Measurements from ENCODE around the gene FAAP20. TPM values are rescaled to one million over a fixed set of nuclear protein-coding genes. Genes with fewer than 3 reads are reported as not detected.
A peak's percentile ranks its signal among the peaks of the same experiment; 100 is the strongest.

FAAP20 gene
- total and polyA plus RNA-seq, 9 of the 15 experiments (the other 6 are each of a cell fraction or from before 2014, with no cell fraction given), result 0.58 to 143 (median 9.9) TPM

DNA sequence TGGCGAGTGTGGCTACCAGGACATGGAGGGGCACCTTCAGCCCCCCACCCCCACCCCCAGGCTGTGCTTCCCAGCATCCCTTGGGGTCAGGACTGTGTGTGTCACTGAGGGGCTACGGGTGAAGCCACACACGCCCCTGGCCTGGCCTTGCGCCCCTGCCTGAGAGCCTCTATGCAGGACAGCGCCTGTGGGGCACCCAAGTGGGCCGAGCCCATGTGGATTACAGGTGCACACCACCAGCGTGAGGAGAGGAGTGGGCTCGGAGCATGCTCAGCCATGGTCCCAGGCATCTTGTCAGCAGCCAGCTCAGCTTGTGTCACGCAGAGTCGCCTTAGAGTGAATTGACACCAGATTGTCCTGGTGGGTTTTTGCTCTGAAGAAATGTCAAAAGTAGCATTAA is 27.9 kb downstream of the FAAP20 start:
- H3K9ac ChIP-seq (ENCODE audit: insufficient read depth in 1 of 2, low read depth in 2 of 2, low read length in 2 of 2), result no peak overlapping the region; a peak in 2 of 4 replicates
- no peak for ATAC-seq

DNA sequence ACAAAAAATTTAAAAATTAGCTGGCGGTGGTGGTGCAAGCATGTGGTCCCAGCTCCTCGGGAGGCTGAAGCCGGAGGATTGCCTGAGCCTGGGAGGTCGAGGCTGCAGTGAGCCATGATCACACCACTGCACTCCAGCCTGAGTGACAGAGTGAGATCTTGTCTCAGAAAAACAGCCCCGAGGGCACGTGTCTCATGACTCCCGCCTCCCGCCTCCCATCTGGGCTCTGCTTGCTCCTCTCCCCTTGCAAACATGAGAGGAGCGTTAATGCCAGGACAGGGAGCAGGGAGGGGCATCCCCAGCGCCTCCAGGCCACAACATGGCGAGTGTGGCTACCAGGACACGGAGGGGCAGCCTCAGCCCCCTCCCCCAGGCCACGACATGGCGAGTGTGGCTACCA is 28.3 kb downstream of the FAAP20 start:
- no peak for ATAC-seq
- peak overlapping the region in 1 of 2 experiments; percentile 72; a peak in 2 of 4 replicates for H3K9ac ChIP-seq (ENCODE audit: insufficient read depth in 1 of 2, low read depth in 2 of 2, low read length in 2 of 2)
- POLR2A ChIA-PET, result interaction anchor here (1.0 to 2.3 kb wide), 3 partner anchors 8 to 16 kb away, joined by 3 to 5 read pairs (median 3); no protein-coding TSS in a partner anchor
- BruUV-seq (replicated peaks), result no TSS peak
- peaks cover 10% of the 10 kb centered on the region for H3K9me3 ChIP-seq (replicated peaks; ENCODE audit: control insufficient read depth, insufficient read depth, low read depth, low read length)
- H3K4me3 ChIP-seq, result no peak overlapping the region
- no peak for FAIRE-seq
- intact Hi-C loops (cut with micrococcal nuclease), result no loop called here
- WGBS (ENCODE audit: insufficient coverage, low coverage, missing lambda C conversion rate), result 13% methylated on average over 12 of the region's 14 CpGs
- no peak overlapping the region for H3K4me2 ChIP-seq (ENCODE audit: insufficient read depth, low read length)
- H4K20me1 ChIP-seq (replicated peaks; ENCODE audit: control insufficient read depth, insufficient read depth, low read length), result no peaks in the 10 kb centered on the region
- peaks cover 53 to 93% of the 10 kb centered on the region in 2 experiments for H3K27me3 ChIP-seq (ENCODE audit: control insufficient read depth in 2 of 2, insufficient read depth in 2 of 2, low read length in 2 of 2)
- in situ Hi-C loops (cut with MboI), result no loop called here
- CTCF ChIA-PET (ENCODE audit: low intra/inter-chr PET ratio), result no interaction called here
- H3K9me1 ChIP-seq (ENCODE audit: control insufficient read depth, insufficient read depth, low read length), result no peaks in the 10 kb centered on the region
- no peaks in the 10 kb centered on the region for H3K79me2 ChIP-seq (ENCODE audit: control insufficient read depth, insufficient read depth, low read length)
- no peak for DNase-seq (ENCODE audit: extremely low read depth in 1 of 4, low spot score in 3 of 4)
- H3K36me3 ChIP-seq (ENCODE audit: control insufficient read depth, insufficient read depth, low read length), result no peaks in the 10 kb centered on the region
- no peak overlapping the region for H2AFZ ChIP-seq (ENCODE audit: low read depth, low read length)
- H3K4me1 ChIP-seq (replicated peaks in 1 of 2; ENCODE audit: control insufficient read depth in 2 of 2, insufficient read depth in 2 of 2, low read length in 2 of 2), result peaks cover 0 to 25% of the 10 kb centered on the region in 2 experiments; a peak in 2 of 5 replicates
- no peak overlapping the region for H3K27ac ChIP-seq (ENCODE audit: extremely low read depth, low read depth, low read length)
- TF ChIP-seq NFATC3 (IDR thresholded peaks at IDR 0.05), result no peak
- no peak for TF ChIP-seq ZNF146 (CRISPR knock-in tag; IDR thresholded peaks at IDR 0.05; ENCODE audit: unreplicated experiment)
- TF ChIP-seq ZNF282 (CRISPR knock-in tag; IDR thresholded peaks at IDR 0.05), result no peak
- TF ChIP-seq, protein P1, sequence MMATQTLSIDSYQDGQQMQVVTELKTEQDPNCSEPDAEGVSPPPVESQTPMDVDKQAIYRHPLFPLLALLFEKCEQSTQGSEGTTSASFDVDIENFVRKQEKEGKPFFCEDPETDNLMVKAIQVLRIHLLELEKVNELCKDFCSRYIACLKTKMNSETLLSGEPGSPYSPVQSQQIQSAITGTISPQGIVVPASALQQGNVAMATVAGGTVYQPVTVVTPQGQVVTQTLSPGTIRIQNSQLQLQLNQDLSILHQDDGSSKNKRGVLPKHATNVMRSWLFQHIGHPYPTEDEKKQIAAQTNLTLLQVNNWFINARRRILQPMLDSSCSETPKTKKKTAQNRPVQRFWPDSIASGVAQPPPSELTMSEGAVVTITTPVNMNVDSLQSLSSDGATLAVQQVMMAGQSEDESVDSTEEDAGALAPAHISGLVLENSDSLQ (IDR thresholded peaks at IDR 0.05), result peak; percentile 73
- TF ChIP-seq, protein P2, sequence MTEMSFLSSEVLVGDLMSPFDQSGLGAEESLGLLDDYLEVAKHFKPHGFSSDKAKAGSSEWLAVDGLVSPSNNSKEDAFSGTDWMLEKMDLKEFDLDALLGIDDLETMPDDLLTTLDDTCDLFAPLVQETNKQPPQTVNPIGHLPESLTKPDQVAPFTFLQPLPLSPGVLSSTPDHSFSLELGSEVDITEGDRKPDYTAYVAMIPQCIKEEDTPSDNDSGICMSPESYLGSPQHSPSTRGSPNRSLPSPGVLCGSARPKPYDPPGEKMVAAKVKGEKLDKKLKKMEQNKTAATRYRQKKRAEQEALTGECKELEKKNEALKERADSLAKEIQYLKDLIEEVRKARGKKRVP (CRISPR knock-in tag; IDR thresholded peaks at IDR 0.05), result no peak
- TF ChIP-seq ZNF384 (IDR thresholded peaks at IDR 0.05; ENCODE audit: low read depth, low read length), result no peak
- peak; percentile 41; the same call in 1 of the 2 replicates for TF ChIP-seq L3MBTL2 (IDR thresholded peaks at IDR 0.05)
- TF ChIP-seq ZKSCAN3 (CRISPR knock-in tag; IDR thresholded peaks at IDR 0.05), result no peak
- TF ChIP-seq ZNF134 (CRISPR knock-in tag; conservative IDR thresholded peaks at IDR 0.05), result no peak
- TF ChIP-seq ESRRA (IDR thresholded peaks at IDR 0.05; ENCODE audit: borderline replicate concordance, low read depth), result no peak
- no peak for TF ChIP-seq DNMT1 (IDR thresholded peaks at IDR 0.05)
- no peak for TF ChIP-seq ZNF644 (tag; IDR thresholded peaks at IDR 0.05; ENCODE audit: low read depth)
- no peak for TF ChIP-seq ZNF197 (CRISPR knock-in tag; IDR thresholded peaks at IDR 0.05; ENCODE audit: low read depth)
- TF ChIP-seq ZNF217 (CRISPR knock-in tag; IDR thresholded peaks at IDR 0.05), result no peak

More for the DNA sequence above, 27.9 kb downstream of the FAAP20 start:
- Histone ChIP-seq H3K36me3 (ENCODE audit: control insufficient read depth, insufficient read depth, low read length) (no peaks in the 10 kb centered on the region), H3K79me2 (ENCODE audit: control insufficient read depth, insufficient read depth, low read length) (no peaks in the 10 kb centered on the region), H4K20me1 (replicated peaks; ENCODE audit: control insufficient read depth, insufficient read depth, low read length) (no peaks in the 10 kb centered on the region), H3K4me2 (ENCODE audit: insufficient read depth, low read length) (no peak overlapping the region), H3K4me1 (replicated peaks in 1 of 2; ENCODE audit: control insufficient read depth in 2 of 2, insufficient read depth in 2 of 2, low read length in 2 of 2) (peaks cover 0 to 24% of the 10 kb centered on the region in 2 experiments; a peak in 2 of 5 replicates), H3K27me3 (ENCODE audit: control insufficient read depth in 2 of 2, insufficient read depth in 2 of 2, low read length in 2 of 2) (peaks cover 51 to 92% of the 10 kb centered on the region in 2 experiments), H3K27ac (ENCODE audit: extremely low read depth, low read depth, low read length) (no peak overlapping the region), H2AFZ (ENCODE audit: low read depth, low read length) (no peak overlapping the region), H3K9me3 (replicated peaks; ENCODE audit: control insufficient read depth, insufficient read depth, low read depth, low read length) (peaks cover 10% of the 10 kb centered on the region), H3K4me3 (no peak overlapping the region), H3K9me1 (ENCODE audit: control insufficient read depth, insufficient read depth, low read length) (no peaks in the 10 kb centered on the region)
- FAIRE-seq, result no peak
- BruUV-seq (replicated peaks), result no TSS peak
- 13% methylated on average over 9 of the region's 10 CpGs for WGBS (ENCODE audit: insufficient coverage, low coverage, missing lambda C conversion rate)
- in situ Hi-C loops (cut with MboI), result no loop called here
- ChIA-PET CTCF (ENCODE audit: low intra/inter-chr PET ratio) (no interaction called here), POLR2A (interaction anchor here (0.7 to 2.3 kb wide), 3 partner anchors 9 to 39 kb away, joined by 3 to 5 read pairs (median 4); no protein-coding TSS in a partner anchor)
- no peak for DNase-seq (ENCODE audit: extremely low read depth in 1 of 4, low spot score in 3 of 4)
- intact Hi-C loops (cut with micrococcal nuclease), result no loop called here
- TF ChIP-seq ATF7 (IDR thresholded peaks at IDR 0.05), result no peak
